Renal cortex interstitium (tissue), 11 donors: ENCODE results near the gene NLN. TPM values are rescaled to one million over a fixed set of nuclear protein-coding genes. Genes with fewer than 3 reads are reported as not detected.
"Not testable (repeated sequence)": the region's sequence is repeated elsewhere in the genome, so short reads cannot be mapped to it uniquely, and the experiment has no call there.

Experiments
- DNase-seq, 11 donors: peaks; one replicate each; pipeline ENCODE4 v3.0.0-alpha.2; 2013; ENCODE audit warnings: low read depth in 9 of 11, low spot score in 4 of 11; ENCODE audit errors: extremely low read depth in 1 of 11
- polyA plus RNA-seq, 3 donors: library from polyadenylated mRNA; unstranded; fragments of 120-200 nt; gene quantifications; one replicate each; pipeline ENCODE4 v1.2.1, GENCODE V29; 2013; ENCODE audit not compliant: insufficient read length in 3 of 3

NLN gene
- polyA plus RNA-seq, 3 donors: 37.4 to 39.7 (median 37.6) TPM

DNA sequence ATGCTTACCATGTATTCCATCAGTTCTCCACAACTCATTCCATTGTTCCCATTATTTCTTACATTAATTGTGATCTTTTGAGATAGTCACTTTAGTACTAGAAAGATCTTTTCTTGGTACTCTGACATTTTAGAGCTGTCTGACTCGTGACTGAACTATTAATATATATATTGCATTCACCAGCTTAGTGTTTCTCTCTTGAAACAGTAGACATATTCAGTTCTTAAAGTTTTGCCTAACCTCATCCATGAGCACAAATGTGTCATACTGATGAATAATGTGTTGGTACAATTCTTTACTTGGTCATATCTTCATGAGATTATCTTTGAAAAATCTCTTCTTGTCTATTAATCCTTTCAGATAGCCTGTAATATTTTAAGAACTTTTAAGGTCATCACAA is 74.3 kb downstream of the NLN start:
- DNase-seq: no peak

DNA sequence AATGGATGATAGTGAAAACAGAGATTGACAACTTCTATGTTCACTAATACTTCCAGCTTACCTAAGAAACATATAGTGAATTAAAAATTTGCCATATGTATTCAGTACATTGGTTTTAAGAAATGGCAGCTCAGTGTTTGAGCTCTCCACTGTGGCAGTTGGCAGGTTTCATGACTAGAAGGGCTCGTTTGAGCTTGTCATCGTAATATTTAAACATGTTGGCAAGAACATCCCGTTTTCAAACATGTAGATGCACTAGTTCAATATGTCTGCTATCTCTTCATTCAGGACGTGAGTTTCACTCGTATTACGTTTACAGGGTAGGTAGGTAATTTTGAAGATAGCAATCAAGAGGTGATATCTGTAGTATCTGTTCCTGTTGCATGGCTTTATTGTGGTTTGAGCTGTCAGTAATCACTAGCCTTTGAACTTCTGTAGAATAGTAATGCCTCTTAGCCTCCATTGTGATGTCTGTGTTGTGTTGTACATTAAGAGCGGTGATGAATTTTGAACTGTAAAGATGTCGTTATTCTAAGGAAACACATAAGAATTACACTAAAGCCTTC is 74.8 kb downstream of the NLN start:
- DNase-seq: no peak

DNA sequence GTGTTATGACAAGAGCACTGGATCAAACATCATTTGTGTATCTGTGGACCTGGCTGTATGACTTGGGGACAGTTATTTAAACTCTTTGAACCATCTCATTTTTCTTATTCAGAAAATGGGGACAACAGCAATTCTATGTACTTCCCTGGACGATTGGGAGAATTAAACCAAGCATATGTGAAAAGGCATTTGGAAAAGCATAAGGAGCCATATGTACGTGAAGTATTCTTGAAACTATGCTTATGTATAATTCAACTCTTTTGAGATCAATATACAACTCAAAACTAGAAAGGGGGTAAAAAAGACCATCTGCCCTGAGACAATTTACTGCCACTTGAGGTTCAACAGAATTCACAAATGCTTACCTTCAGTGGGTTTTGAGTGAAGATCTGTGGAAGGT is 75.5 kb downstream of the NLN start:
- DNase-seq: no peak

DNA sequence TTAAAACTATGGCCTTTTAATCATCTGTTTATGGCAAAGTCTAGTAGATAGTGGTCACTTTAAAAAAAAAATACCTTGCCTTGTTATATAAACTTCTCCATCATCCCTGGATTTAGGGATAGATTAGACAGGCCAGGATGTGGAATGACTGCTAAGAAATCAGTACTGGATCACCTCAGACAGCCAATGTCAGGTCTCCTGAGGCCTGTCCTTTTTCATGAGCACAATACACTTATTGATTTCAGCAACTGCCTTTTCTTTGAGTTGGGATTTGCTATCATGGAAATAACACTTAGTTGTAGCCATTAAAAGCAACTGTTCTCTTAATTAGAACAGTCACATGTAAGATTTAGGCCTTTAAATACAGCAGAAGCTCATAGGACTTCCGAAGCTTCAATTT is 77.9 kb downstream of the NLN start:
- DNase-seq: no peak

GRCh38 chr5:65800775-65801174 is 78.8 kb downstream of the NLN start:
- DNase-seq: no peak

DNA sequence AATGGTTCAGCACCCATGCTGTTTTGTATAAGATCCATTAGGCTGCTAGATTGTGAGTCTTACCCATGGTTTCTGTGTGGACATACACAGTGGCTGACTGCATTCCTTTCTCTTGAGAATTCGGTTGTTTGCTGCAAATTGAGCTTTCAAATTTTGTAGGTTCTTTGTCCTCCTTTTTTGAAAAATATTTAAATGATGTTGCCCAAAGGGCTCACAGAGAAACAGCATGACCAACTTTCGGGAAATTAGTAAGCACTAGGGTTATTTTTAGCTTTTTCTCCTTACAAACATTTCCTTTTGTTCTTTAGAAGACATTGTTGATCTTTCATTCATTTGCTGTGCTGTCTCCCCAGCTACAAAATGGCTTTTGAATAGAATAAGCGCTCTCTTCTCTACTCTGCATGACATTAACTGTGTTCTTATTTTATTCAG is 79.4 kb downstream of the NLN start:
- DNase-seq: no peak

GRCh38 chr5:65802080-65802479 is 80.1 kb downstream of the NLN start:
- no peak for DNase-seq

GRCh38 chr5:65802820-65803219 is 80.8 kb downstream of the NLN start:
- DNase-seq: no peak

DNA sequence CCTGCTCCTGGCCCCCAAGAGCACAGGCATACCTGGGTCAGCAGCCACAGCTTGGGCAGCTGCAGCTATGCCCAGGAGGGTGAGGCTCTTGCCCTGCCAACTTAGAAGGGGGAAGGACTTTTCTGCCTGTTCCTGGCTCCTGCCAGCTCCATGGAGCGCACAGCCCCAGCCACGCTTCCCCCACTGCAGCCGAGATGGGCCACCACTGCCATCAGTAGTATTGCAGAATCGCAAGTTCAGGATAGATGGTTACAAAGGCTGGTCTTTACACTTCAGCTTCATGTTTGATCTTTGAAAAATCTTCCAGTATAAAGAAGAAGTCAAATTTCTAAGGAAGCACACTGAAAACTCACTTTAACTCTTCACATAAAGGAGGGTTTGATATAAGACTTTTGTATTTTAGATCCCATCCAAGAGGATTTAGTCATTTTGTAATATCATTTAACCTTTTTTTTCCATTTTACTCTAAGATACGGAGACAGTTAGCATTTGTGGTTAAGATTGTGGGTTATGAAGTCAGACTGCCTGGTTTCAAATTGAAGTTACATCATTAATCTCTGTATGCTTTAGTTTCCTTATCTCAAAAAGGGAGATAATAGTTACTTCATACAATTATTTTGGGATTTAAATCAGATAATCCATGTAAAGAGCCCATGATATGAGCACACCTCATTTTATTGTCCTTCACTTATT is 81.8 kb downstream of the NLN start:
- no peak for DNase-seq

- no peak for DNase-seq
Measured at GRCh38 chr5:65805089-65805488, 83.1 kb downstream of the NLN start.

- not testable (repeated sequence) for DNase-seq
Measured at GRCh38 chr5:65807494-65807893, 85.5 kb downstream of the NLN start.

DNA sequence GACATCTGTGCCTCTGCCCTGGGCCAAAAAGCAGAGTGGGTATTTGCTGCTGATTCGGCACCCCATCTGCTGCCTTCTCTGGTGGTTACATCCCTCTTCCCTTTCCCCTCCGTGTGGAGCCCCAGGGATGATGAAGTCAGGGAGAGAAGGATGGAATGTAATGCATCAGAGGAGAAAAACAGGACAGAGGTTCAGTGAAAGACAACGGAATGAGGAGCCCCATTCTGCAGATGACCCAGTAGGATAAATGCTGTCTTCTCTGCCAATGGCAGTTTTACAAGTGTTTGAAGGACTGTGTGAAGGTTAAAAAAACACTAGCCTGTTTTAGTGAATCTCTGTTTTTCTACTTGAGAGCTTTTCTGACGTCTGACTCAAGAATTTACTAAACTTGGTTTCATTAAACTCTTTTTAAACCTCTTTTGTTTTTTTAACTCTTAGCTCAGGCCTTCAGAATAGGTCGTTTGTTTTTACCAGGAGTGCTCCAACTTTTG is 86.3 kb downstream of the NLN start:
- no peak for DNase-seq

DNA sequence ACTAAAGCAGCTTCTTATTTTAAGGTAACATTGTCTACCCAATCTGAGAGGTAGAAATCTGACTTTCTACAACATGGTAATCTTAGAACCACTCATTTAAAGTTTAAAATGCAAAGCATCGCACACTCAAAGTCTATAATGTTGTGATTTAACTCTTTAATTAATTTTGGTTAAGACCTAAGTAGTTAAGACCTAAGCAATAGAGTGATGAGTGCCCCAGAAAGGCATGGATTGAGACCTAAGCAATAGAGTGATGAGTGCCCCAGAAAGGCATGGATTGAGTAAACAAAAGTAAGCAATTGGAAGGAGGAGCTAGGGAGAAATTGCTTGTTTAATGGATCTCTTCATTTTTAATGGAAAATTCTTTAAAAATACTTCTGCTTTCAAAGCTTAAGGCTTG is 86.8 kb downstream of the NLN start:
- DNase-seq: no peak

- no peak for DNase-seq
Measured at GRCh38 chr5:65809817-65810531, 88.0 kb downstream of the NLN start.

DNA sequence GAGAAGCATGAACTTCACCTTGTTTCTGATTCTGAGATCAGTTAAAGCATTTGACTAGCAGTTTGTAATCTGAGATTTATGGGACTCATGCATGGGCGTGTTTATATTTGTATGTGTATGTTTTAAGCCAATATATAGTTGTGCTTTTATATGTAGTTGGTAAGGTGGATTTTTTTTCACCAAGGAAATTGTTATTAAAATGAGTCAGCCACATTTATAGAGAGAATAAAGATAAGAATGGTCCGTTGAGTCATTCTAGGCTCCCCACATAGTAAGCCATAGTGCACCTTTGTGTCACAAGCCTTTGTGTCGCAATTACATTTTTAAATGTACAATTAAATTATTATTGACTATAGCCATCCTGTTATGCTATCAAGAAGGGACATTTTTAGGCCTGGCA is 89.0 kb downstream of the NLN start:
- no peak for DNase-seq

DNA sequence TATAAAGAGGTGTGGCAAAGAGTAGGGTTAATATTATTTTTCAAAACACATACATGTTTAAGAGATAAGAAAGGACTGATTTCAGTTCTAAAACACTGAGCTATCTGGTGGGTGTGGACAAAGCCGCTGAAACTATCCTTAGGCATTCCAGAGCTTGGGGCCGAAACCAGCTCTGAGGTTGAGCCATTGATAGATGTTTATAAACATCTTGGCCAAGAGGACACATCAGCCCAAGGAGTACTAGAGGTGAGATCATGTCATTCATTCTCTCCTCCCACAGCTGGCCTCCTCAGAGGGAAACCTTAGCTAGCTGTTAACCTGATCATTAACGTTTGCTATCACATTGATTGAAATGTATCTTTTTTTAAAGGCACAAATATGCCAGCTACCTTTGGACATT is 89.9 kb downstream of the NLN start:
- DNase-seq: no peak

- DNase-seq: no peak
Measured at GRCh38 chr5:65812648-65813047, 90.6 kb downstream of the NLN start.

- no peak for DNase-seq
Measured at GRCh38 chr5:65813174-65813573, 91.2 kb downstream of the NLN start.

- DNase-seq: no peak
Measured at GRCh38 chr5:65815161-65815560, 93.2 kb downstream of the NLN start.

GRCh38 chr5:65816729-65817128 is 94.7 kb downstream of the NLN start:
- no peak for DNase-seq
